ENCODE results near the gene RAB8A.
"Not testable (repeated sequence)": the region's sequence is repeated elsewhere in the genome, so short reads cannot be mapped to it uniquely, and the experiment has no call there.

Gene RAB8A

DNA sequence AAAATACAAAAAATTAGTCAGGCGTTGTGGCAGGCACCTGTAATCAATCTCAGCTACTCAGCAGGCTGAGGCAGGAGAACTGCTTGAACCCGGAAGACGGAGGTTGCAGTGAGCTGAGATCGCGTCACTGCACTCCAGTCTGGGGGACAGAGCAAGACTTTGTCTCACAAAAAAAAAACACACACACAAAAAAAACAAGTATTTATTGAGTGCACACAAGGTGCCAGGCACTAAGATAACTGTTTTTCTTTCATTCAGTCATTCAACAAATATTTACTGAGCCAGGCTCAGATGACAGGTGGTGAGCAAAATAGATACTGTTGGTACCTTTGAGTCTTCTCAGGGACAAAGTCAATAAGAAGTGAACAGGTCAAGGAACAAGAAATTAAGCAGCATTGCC lies 55.4 kb downstream of the RAB8A start:
- in situ Hi-C loops (cut with MboI; ENCODE audit: low sequenced_read_pairs): no loop called here

DNA sequence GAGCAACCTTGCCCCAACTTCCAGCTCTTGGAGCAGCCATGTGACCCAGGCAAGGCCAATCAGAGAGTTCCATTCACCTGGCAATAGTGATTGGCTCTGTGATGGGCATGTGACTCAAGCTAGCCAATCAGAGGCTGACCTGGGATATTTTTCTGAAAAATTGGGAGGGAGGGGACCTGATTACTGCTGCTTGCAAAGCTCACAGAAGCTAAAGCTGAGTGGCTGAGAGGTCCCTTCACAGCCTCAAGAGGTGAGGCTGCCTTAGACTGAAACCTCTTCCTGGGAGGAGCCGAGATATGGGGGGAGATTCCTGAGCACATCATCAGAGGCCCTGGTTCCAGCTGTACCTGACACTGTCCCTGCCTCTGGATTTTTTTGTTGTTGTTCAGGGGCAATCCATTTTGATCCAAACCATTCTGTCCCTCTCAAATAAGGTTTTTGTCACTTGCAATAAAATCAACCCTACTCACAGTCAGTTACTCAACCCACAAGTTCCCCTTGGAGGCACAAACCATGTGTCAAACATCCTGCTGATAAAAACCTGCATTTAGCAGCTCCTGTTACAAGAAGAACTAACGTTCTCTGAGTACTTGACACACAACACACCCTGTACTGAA lies 56.9 kb downstream of the RAB8A start:
- in situ Hi-C loops (cut with MboI; ENCODE audit: low sequenced_read_pairs): no loop called here

DNA sequence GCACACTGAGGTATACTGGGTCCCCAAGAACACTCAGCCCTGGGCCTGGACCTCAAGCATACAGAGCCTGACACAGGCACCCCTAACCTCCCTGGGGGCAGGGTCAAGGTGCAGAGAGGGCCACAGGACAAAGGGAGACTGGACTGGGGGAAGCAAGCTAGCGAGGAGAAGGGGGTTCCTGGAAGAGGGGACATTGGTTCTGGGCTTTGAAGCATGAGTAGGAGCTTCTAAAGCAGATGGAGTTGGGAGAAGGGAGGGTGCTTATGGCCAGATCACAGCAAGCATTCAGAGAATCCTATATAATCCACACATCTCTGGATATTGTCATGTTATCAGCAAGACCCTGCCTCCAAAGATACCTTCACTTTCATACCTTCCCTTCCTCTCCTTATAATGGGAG lies 58.4 kb downstream of the RAB8A start:
- in situ Hi-C loops (cut with MboI; ENCODE audit: low sequenced_read_pairs): no loop called here

DNA sequence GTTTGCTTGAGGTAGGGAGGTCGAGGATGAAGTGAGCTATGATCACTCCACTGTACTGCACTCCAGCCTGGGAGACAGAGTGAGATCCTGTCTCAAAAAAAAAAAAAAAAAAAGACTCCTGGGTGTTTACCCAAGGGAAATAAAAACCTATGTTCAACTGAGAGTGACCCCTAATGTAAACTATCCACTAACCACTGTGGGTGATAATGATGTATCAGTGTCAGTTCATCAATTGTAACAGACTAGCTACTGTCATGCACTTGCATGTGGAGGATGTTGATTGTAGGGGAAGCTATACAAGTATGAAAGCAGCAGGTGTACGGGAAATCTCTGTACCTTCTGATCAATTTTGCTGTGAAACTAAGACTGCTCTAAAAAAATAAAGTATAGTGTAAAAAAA lies 64.3 kb downstream of the RAB8A start:
- in situ Hi-C loops (cut with MboI; ENCODE audit: low sequenced_read_pairs): no loop called here

DNA sequence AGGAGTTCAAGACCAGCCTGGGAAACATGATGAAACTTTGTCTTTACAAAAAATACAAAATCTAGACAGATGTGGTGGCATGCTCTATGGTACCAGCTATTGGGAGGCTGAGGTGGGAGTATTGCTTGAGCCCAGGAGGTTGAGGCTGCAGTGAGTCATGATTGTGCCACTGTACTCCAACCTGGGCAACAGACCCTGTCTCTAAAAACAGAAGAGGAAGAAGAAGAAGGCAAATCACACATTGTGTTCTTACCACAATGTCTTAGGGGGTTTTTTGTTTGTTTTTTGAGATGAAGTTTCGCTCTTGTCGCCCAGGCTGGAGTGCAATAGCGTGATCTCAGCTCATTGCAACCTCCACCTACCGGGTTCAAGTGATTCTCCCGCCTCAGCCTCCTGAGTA lies 67.2 kb downstream of the RAB8A start:
- in situ Hi-C loops (cut with MboI; ENCODE audit: low sequenced_read_pairs): not testable (repeated sequence)

DNA sequence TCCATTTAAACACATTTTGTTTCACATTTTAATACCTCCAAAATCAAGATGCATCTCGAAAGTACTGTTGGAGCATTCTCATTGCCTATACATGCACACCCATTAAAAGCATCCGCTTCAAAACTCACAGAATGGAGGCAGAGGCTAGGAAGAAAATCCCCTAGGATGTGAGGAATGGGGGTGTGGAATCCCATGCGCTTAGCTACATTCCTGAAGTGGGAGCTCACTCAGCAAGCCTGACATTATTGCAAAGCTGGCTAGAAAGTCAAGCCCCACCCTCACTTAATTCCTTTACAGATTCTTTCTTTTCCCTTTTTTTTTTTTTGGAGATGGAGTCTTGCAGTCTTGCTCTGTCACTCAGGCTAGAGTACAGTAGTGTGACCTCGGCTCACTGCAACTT lies 68.9 kb downstream of the RAB8A start:
- in situ Hi-C loops (cut with MboI; ENCODE audit: low sequenced_read_pairs): no loop called here
